Head of caudate nucleus (tissue), 42 donors: Measurements from ENCODE around the gene MTHFD2L.
"Not testable (repeated sequence)": the region's sequence is repeated elsewhere in the genome, so short reads cannot be mapped to it uniquely, and the experiment has no call there.

Source experiments
- DNase-seq, 42 donors: peaks; one replicate each; pipeline versions ENCODE4 v3.0.0 to v3.0.0-alpha.2; 2020 to 2021; ENCODE audit warnings: mixed read lengths in 7 of 42
- intact Hi-C: fragments of 100-400 bp; cut with DNase I; formaldehyde crosslinking; loops from one replicate; pipeline ENCODE4 v1.15.0; 2022

Gene MTHFD2L

GRCh38 chr4:74127745-74128144 is 30.2 kb upstream of the MTHFD2L start:
- intact Hi-C loops: no loop called here
- no peak for DNase-seq

- not testable (repeated sequence) for DNase-seq
- intact Hi-C loops: loop anchor here (10.0 kb wide), 1 partner anchor 396 kb away; no protein-coding TSS in a partner anchor
Observed at GRCh38 chr4:74130843-74131242, 27.1 kb upstream of the MTHFD2L start.

GRCh38 chr4:74132188-74132587 is 25.7 kb upstream of the MTHFD2L start:
- intact Hi-C loops: loop anchor here (10.0 kb wide), 1 partner anchor 397 kb away; no protein-coding TSS in a partner anchor
- not testable (repeated sequence) for DNase-seq

GRCh38 chr4:74132944-74133343 is 25.0 kb upstream of the MTHFD2L start:
- intact Hi-C loops: loop anchor here (10.0 kb wide), 1 partner anchor 398 kb away; no protein-coding TSS in a partner anchor
- DNase-seq: no peak

GRCh38 chr4:74133786-74134499 is 24.0 kb upstream of the MTHFD2L start:
- DNase-seq: peak in 41 of 42 donors; percentile 53 to 89 (median 74)
- intact Hi-C loops: loop anchor here (10.0 kb wide), 1 partner anchor 399 kb away; no protein-coding TSS in a partner anchor

GRCh38 chr4:74134500-74134852 is 23.4 kb upstream of the MTHFD2L start:
- intact Hi-C loops: loop anchor here (10.0 kb wide), 1 partner anchor 400 kb away; no protein-coding TSS in a partner anchor
- no peak for DNase-seq

- DNase-seq: no peak
- intact Hi-C loops: no loop called here
Observed at GRCh38 chr4:74146581-74147129, 11.3 kb upstream of the MTHFD2L start.

GRCh38 chr4:74148205-74148604 is 9.7 kb upstream of the MTHFD2L start:
- intact Hi-C loops: no loop called here
- DNase-seq: no peak

- DNase-seq: no peak
Observed at GRCh38 chr4:74152836-74153235, 5.1 kb upstream of the MTHFD2L start.

GRCh38 chr4:74156521-74156920 is 1.4 kb upstream of the MTHFD2L start:
- no peak for DNase-seq
- intact Hi-C loops: no loop called here

More at GRCh38 chr4:74152836-74153235, 5.1 kb upstream of the MTHFD2L start:
- intact Hi-C loops: no loop called here

- intact Hi-C loops: no loop called here
- no peak for DNase-seq
Observed at GRCh38 chr4:74157154-74157553, 764 bp upstream of the MTHFD2L start.

GRCh38 chr4:74158466-74159142 is 686 bp downstream of the MTHFD2L start:
- intact Hi-C loops: no loop called here
- peak in 1 of 42 donors; percentile 10 for DNase-seq

GRCh38 chr4:74159143-74159709 is 1.3 kb downstream of the MTHFD2L start:
- intact Hi-C loops: no loop called here
- DNase-seq: no peak

- no peak for DNase-seq
- intact Hi-C loops: no loop called here
Observed at GRCh38 chr4:74161666-74162450, 3.9 kb downstream of the MTHFD2L start.

- no peak for DNase-seq
Observed at GRCh38 chr4:74166135-74166534, 8.2 kb downstream of the MTHFD2L start.

GRCh38 chr4:74166818-74167217 is 8.9 kb downstream of the MTHFD2L start:
- no peak for DNase-seq

More at GRCh38 chr4:74166135-74166534, 8.2 kb downstream of the MTHFD2L start:
- intact Hi-C loops: no loop called here

GRCh38 chr4:74167585-74167984 is 9.7 kb downstream of the MTHFD2L start:
- no peak for DNase-seq
- intact Hi-C loops: no loop called here

More at GRCh38 chr4:74166818-74167217, 8.9 kb downstream of the MTHFD2L start:
- intact Hi-C loops: no loop called here

GRCh38 chr4:74168841-74169240 is 10.9 kb downstream of the MTHFD2L start:
- intact Hi-C loops: no loop called here
- DNase-seq: no peak

- no peak for DNase-seq
- intact Hi-C loops: no loop called here
Observed at GRCh38 chr4:74173321-74173720, 15.4 kb downstream of the MTHFD2L start.
